GM23338 (cell line): Measurements from ENCODE around the gene ISLR2. TPM values are rescaled to one million over a fixed set of nuclear protein-coding genes. Genes with fewer than 3 reads are reported as not detected.

Experiments used
- CREB1 ChIP-seq: fragments of 250-450 bp; sonication (Bioruptor Pico); IDR thresholded peaks from 2 replicates; pipeline ENCODE4 v1.5.0; 2020; ENCODE audit warnings: low read depth, mild to moderate bottlenecking, moderate library complexity
- EZH2 ChIP-seq: fragments of 200-600 bp; sonication (generic); IDR thresholded peaks from one replicate; pipeline ENCODE4 v1.8.0; 2017; ENCODE audit warnings: antibody characterized with exemption, mild to moderate bottlenecking, low read depth; ENCODE audit not compliant: unreplicated experiment
- EZH2phosphoT487 ChIP-seq: fragments of 200-600 bp; sonication (generic); IDR thresholded peaks from one replicate; pipeline ENCODE4 v1.8.1; 2018; ENCODE audit warnings: antibody characterized with exemption; ENCODE audit not compliant: unreplicated experiment
- JUNB ChIP-seq: IDR thresholded peaks from one replicate; pipeline ENCODE4 v1.6.1; 2016; ENCODE audit warnings: antibody characterized with exemption; ENCODE audit not compliant: unreplicated experiment
- NANOG ChIP-seq: IDR thresholded peaks from 2 replicates; pipeline ENCODE4 v1.6.1; 2016; ENCODE audit warnings: antibody characterized with exemption, borderline replicate concordance
- POLR2AphosphoS5 ChIP-seq: IDR thresholded peaks from 2 replicates; pipeline ENCODE4 v1.6.1; 2016; ENCODE audit warnings: antibody characterized with exemption, low read depth
- REST ChIP-seq: IDR thresholded peaks from one replicate; pipeline ENCODE4 v1.6.1; 2018; ENCODE audit warnings: antibody characterized with exemption; ENCODE audit not compliant: unreplicated experiment
- STAT1 ChIP-seq: IDR thresholded peaks from one replicate; pipeline ENCODE4 v1.6.1; 2016; ENCODE audit warnings: antibody characterized with exemption; ENCODE audit not compliant: unreplicated experiment
- ZNF462 ChIP-seq: fragments of 250-450 bp; sonication (Bioruptor Pico); IDR thresholded peaks from 2 replicates; pipeline ENCODE4 v1.5.0; 2020; ENCODE audit warnings: mild to moderate bottlenecking, moderate library complexity
- polyA plus RNA-seq: library from polyadenylated mRNA; unstranded; fragments of >200 nt; fragmentation: Nextera tagmentation; extraction: Ambion mirVana; gene quantifications from 2 replicates; pipeline ENCODE4 v1.2.1, GENCODE V29; 2016
- total RNA-seq: library from RNA; depleted of rRNA; stranded (reverse); fragments of >200 nt; shearing (Covaris generic); gene quantifications from 2 replicates; pipeline ENCODE4 v1.2.3, GENCODE V29; 2014

The ISLR2 gene
- total and polyA plus RNA-seq, 2 experiments from 2014 or later: 0.13 to 0.21 TPM

- TF ChIP-seq ZNF462 (CRISPR knock-in tag) (no peak), REST (no peak), EZH2 (no peak), JUNB (no peak), POLR2AphosphoS5 (no peak), EZH2phosphoT487 (no peak), STAT1 (no peak), NANOG (no peak), CREB1 (CRISPR knock-in tag) (no peak)
Observed at GRCh38 chr15:74124196-74124595, 6.2 kb upstream of the ISLR2 start (continued).
